Stimulated activated naive B cell treated with anti-CD40 and anti-IgM and Interleukin-4, amounts not matched to agents 10 μg/mL and 1 μg/mL and 100 μg/mL, for 72 hours (primary cell): ENCODE measurements around the gene TCF4.

Experiments used
- ATAC-seq, 2 donors: fragments of 150-1000 bp; cut with Tn5 transposase; replicated peaks; 2 replicates each; pipeline ENCODE4 v1.10.0; 2021; ENCODE audit warnings: moderate library complexity in 1 of 2
- DNase-seq: peaks from one replicate; pipeline ENCODE4 v3.0.0; 2021
- H3K27ac Mint-ChIP-seq: one replicate; pipeline ENCODE4 v1.8.0; 2022; ENCODE audit warnings: mild to moderate bottlenecking, mixed read lengths
- H3K27me3 Mint-ChIP-seq, 2 donors: one replicate each; pipeline ENCODE4 v1.8.0; 2022; ENCODE audit warnings: mixed read lengths in 2 of 2
- H3K36me3 Mint-ChIP-seq, 2 donors: one replicate each; pipeline ENCODE4 v1.8.0; 2022; ENCODE audit warnings: mixed read lengths in 2 of 2, mild to moderate bottlenecking in 1 of 2
- H3K4me1 Mint-ChIP-seq, 2 donors: one replicate each; pipeline ENCODE4 v1.8.0; 2022; ENCODE audit warnings: mixed read lengths in 2 of 2, mild to moderate bottlenecking in 1 of 2
- H3K4me3 Mint-ChIP-seq, 2 donors: one replicate each; pipeline ENCODE4 v1.8.0; 2022; ENCODE audit warnings: mild to moderate bottlenecking in 2 of 2, mixed read lengths in 2 of 2, moderate library complexity in 1 of 2
- H3K9me3 Mint-ChIP-seq, 2 donors: one replicate each; pipeline ENCODE4 v1.8.0; 2022; ENCODE audit warnings: mixed read lengths in 2 of 2, mild to moderate bottlenecking in 1 of 2

TCF4 gene

DNA sequence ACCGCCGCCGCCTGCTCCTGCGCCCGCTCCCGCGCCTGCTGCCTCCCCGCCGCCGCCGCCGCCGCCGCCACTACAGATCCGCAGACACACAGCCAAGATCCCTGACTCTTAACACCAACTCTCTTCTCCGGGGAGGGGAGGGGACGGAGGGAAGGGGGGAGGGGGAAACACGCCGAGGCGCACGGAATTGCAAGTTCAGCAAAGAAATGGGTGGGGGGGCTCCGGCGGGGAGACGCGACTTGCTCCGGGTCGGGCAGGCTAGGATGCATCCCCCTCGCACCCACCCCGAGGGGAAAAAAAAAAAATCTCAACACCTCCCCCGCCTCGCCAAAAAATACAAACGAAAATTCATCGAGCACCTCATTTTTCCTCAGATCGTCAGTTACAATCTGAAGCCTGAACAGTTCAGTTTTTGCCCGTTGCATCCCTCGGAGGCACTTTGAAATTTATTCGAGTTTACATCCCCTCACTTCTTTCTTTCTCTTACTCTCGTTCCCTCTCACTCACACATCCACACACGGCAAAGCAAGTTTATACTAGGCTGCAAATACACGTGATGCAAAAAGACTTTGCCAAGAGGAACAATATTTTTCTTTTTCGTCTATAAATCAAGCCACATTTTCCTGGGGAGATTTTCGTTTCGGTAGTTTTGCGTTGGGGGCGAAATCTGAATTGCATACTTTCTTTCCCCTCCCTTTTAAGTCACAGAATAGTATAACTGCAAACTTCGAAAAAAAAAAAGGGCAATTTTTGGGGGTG, at the start of gene TCF4:
TCF4 (minus strand) TSS at position 82 of the 759 bp plus-strand sequence. CDS start 1,076 bp downstream, outside the sequence.
- DNase-seq, result peak; percentile 12
- H3K36me3 Mint-ChIP-seq, result peaks cover 4% of the 10 kb centered on the region in 2 donors
- H3K27me3 Mint-ChIP-seq, result no peaks in the 10 kb centered on the region
- ATAC-seq, result peak; percentile 42 to 43
- H3K4me3 Mint-ChIP-seq, result peak within 1 kb of the TSS; percentile 88 to 90
- peak within 1 kb of the TSS; percentile 92 for H3K27ac Mint-ChIP-seq
- no peaks in the 10 kb centered on the region for H3K9me3 Mint-ChIP-seq
- peaks cover 9 to 33% of the 10 kb centered on the region in 2 donors for H3K4me1 Mint-ChIP-seq

DNA sequence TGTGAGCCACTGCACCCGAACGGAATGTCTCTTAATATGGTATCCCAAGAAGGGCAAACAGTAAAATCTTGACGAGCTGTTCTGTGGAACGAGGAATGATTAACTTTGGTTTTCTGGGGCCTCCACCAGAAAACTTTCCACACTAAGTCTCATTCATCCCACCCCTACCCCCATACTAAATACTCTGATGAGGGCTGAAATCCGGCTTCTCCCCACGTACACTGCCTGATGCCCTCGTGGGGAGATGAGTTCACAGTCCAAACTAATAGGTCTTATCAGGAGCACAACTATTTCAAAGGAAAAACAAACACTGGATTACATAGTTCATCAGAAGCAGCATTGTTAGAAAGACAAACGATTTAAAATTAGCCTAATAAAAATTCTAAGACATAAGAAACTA, 49.2 kb upstream of the TCF4 start:
- H3K36me3 Mint-ChIP-seq, result peaks cover 7 to 8% of the 10 kb centered on the region in 2 donors
- peaks cover 0 to 2% of the 10 kb centered on the region in 2 donors for H3K4me1 Mint-ChIP-seq
- H3K27me3 Mint-ChIP-seq, result no peaks in the 10 kb centered on the region
- no peak for DNase-seq
- no peak overlapping the region for H3K4me3 Mint-ChIP-seq
- peaks cover 6 to 17% of the 10 kb centered on the region in 2 donors for H3K9me3 Mint-ChIP-seq
- H3K27ac Mint-ChIP-seq, result no peak overlapping the region
- ATAC-seq, result no peak

DNA sequence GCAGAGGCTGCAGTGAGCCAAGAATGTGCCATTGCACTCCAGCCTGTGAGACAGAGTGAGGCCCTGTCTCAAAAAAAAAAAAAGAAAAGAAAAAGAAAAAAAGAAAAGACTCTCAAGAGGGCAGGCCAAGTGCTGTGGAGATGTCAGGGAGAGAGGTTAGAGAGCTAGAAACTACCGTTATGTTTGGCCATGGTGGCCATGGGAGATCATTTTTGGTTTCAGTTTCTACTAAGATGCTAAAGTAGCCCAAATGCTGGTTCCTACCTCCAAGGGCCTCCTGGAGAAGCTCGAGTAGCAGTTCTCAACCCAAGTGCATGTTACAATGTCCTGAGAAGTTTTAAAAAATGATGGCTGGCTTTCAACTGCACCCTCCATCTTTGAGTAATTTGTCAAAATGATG, 47.4 kb upstream of the TCF4 start:
- ATAC-seq (no peak), DNase-seq (no peak)
- Mint-ChIP-seq H3K27me3 (no peaks in the 10 kb centered on the region), H3K9me3 (peaks cover 0 to 3% of the 10 kb centered on the region in 2 donors), H3K27ac (no peak overlapping the region), H3K36me3 (no peaks in the 10 kb centered on the region), H3K4me1 (peaks cover 0 to 2% of the 10 kb centered on the region in 2 donors), H3K4me3 (no peak overlapping the region)

DNA sequence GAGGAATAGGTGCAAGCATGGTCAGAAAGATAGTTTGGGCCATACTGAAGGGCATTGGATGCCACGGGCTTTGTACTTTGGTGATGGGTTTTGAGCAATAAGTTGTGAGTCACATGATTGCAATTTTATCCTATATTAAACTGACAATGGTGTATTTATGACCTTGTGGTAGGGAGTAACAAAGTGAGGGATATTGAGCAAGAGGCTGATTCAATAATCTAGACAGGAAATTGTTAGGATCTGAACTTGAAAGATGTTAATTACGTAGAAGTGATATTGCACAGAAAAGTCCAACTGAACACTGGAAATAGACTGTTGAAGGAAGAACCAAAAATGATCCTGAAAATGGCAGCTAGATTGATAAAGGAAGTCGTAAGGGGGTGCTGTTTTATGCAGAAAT, 46.6 kb upstream of the TCF4 start:
- H3K36me3 Mint-ChIP-seq, result no peaks in the 10 kb centered on the region
- H3K9me3 Mint-ChIP-seq, result peaks cover 0 to 3% of the 10 kb centered on the region in 2 donors
- ATAC-seq (no peak), DNase-seq (no peak)
- no peak overlapping the region for H3K4me3 Mint-ChIP-seq
- H3K27me3 Mint-ChIP-seq, result no peaks in the 10 kb centered on the region
- no peak overlapping the region for H3K27ac Mint-ChIP-seq
- peaks cover 0 to 2% of the 10 kb centered on the region in 2 donors for H3K4me1 Mint-ChIP-seq

DNA sequence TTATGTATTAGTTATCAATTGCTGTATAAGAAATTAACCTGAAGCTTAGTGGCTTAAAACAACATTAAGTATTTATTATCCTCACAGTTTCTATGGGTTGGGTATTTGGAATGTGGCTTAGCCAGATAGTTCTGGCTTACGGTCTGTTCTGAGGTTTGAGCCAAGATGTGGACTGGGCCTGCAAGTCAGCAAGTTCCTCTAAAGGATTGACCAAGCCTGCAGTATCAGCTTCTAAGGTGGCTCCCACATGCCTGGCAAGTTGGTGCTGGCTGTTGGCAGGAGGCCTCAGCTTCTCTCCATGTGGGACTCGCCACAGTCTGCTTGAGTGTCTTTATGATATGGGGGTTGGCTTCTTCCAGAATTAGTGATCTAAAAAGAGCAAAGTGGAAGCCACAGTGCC, 45.0 kb upstream of the TCF4 start:
- ATAC-seq, result no peak
- Mint-ChIP-seq H3K27ac (no peak overlapping the region), H3K27me3 (no peaks in the 10 kb centered on the region), H3K9me3 (peaks cover 0 to 3% of the 10 kb centered on the region in 2 donors), H3K36me3 (no peaks in the 10 kb centered on the region), H3K4me3 (no peak overlapping the region), H3K4me1 (peaks cover 0 to 2% of the 10 kb centered on the region in 2 donors)
- DNase-seq, result no peak

DNA sequence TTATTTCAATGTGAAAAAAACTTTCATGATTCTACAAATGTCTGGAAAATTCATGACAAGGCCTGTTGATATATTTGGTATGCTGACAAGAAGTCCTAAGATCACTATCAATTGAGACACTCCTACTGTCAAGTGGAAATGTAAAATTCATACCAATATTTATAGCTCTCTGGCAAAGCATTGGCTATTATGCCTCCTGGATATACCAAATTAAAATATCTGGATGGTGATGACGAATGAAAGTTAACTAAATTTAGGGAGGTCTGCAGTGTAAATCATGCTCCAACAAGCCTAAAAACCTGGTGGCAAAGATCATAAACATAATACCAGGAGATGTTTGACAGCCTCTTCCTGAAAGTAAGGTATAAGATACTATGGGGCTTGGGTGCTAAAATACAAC, 41.1 kb upstream of the TCF4 start:
- no peaks in the 10 kb centered on the region for H3K36me3 Mint-ChIP-seq
- no peaks in the 10 kb centered on the region for H3K27me3 Mint-ChIP-seq
- ATAC-seq (no peak), DNase-seq (no peak)
- no peak overlapping the region for H3K4me3 Mint-ChIP-seq
- no peaks in the 10 kb centered on the region for H3K4me1 Mint-ChIP-seq
- no peaks in the 10 kb centered on the region for H3K9me3 Mint-ChIP-seq
- no peak overlapping the region for H3K27ac Mint-ChIP-seq

DNA sequence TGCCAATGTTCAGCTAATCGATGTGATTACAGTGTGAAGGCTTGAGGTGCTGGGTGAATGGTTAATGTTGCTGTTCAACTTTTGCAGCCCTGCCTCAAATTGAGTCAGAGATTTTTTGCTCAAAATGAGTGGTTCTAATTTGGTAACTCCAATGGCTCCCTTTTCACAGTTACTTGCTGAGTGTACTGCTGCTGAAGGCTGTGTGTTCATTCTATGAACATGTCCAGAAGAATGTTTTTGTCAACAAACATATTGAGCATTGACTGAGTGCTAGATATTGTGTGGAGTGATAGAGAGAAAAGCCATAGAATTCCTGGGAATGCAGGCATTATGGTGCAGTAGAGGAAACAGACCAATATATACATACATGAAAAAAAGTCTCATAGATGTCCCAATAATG, 39.0 kb upstream of the TCF4 start:
- no peak for ATAC-seq
- H3K4me3 Mint-ChIP-seq, result no peak overlapping the region

DNA sequence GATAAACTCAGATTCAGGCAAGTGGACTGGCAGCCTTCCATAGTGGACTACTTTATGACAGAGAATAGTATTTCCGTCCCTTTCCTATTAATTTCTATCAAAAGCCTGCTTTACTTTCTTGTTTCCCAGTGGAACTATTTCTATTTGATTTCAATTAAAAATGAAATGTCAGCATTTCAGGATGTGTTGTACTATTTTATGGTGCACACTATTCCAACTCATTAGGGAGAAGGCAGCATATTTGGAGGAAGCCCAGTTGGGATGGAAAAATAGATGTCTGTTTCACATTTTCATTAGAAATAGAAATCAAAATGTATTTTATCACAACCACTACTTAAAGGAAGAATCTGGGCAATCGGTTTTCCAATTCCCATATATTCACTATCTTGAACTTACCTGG, 37.9 kb upstream of the TCF4 start:
- H3K27me3 Mint-ChIP-seq, result no peaks in the 10 kb centered on the region
- no peaks in the 10 kb centered on the region for H3K36me3 Mint-ChIP-seq
- ATAC-seq (no peak), DNase-seq (no peak)
- H3K27ac Mint-ChIP-seq, result no peak overlapping the region
- no peaks in the 10 kb centered on the region for H3K9me3 Mint-ChIP-seq
- no peaks in the 10 kb centered on the region for H3K4me1 Mint-ChIP-seq
- H3K4me3 Mint-ChIP-seq, result no peak overlapping the region

More for the DNA sequence above, 39.0 kb upstream of the TCF4 start:
- Mint-ChIP-seq H3K9me3 (no peaks in the 10 kb centered on the region), H3K27me3 (no peaks in the 10 kb centered on the region), H3K4me1 (no peaks in the 10 kb centered on the region), H3K27ac (no peak overlapping the region), H3K36me3 (no peaks in the 10 kb centered on the region)
- DNase-seq, result no peak

DNA sequence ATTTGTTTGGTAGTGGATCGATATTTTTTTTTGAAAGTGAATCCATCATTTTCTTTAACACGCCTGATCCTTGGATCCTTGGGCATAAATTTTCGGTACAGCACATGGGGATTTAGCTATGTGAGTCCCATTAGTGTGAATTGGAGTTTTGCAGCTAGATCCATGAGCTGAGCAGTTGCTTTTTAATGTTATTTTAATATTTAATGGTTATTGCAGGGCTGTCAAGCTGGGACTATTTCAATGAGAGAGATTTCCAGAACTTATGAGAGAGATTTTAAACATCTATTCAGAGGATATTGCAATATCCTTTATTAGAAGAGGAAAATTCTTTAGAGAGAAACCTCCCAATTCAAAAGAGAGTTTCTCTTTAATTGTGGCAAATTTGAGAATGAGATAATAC, 35.6 kb upstream of the TCF4 start:
- Mint-ChIP-seq H3K9me3 (peaks cover 2 to 6% of the 10 kb centered on the region in 2 donors), H3K36me3 (no peaks in the 10 kb centered on the region), H3K27ac (no peak overlapping the region), H3K4me1 (no peaks in the 10 kb centered on the region), H3K4me3 (no peak overlapping the region), H3K27me3 (no peaks in the 10 kb centered on the region)
- ATAC-seq, result no peak
- DNase-seq, result no peak

DNA sequence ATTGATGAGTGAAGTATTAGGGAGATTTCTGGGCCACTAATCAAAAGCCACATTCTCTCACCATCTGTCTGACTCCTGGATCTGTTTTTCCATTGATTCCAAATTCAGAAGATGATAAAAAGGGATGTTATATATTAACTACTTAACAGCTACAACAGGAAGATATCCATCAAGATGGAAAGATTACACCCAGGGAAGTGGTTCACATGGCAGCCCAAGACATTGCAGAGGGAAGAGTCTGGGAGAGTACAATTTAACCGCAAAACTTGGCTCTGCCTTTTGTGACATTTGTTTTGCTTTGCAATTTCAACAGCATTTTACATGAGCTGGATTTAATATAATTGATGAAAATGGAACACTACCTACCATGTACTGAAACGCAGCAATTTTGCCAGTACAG, 22.5 kb upstream of the TCF4 start:
- ATAC-seq (no peak), DNase-seq (no peak)
- Mint-ChIP-seq H3K36me3 (no peaks in the 10 kb centered on the region), H3K4me1 (peaks cover under 1 to 3% of the 10 kb centered on the region in 2 donors), H3K27me3 (no peaks in the 10 kb centered on the region), H3K4me3 (no peak overlapping the region), H3K9me3 (peaks cover 4 to 5% of the 10 kb centered on the region in 2 donors), H3K27ac (no peak overlapping the region)

DNA sequence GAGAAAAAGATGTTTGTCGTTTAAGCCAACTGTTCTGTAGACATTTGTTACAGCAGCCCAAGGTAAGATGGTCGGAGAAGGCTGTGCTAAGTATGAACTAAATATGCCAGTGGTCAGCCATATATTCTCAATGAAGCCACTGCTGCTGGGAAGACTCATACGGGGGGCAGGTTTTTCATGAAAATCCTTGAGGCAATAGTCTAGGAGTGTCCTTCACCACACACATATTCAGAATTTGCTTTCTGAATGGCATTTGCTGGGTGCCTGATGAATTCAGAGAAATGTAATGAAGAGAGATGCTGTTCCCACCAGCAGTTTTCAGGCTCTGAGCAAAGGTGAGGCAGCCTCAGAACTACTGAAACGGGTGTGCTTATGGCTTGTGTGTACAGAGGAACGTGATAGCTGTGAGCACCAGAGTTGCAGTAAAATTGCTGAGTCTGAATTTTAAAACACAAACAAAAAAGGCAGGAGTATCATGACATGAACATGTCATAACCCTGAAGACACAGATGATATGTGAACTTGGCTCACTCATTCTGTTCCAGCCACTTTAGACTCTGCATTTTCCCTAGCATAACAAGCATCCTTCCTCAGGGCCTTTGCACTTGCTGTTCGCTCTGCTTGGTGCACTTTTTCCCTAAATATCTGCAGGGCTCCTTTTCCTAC, 21.3 kb upstream of the TCF4 start:
- H3K4me1 Mint-ChIP-seq, result peaks cover 5 to 6% of the 10 kb centered on the region in 2 donors
- H3K9me3 Mint-ChIP-seq, result peaks cover 3 to 4% of the 10 kb centered on the region in 2 donors
- DNase-seq (no peak), ATAC-seq (no peak)
- no peaks in the 10 kb centered on the region for H3K36me3 Mint-ChIP-seq
- H3K4me3 Mint-ChIP-seq, result no peak overlapping the region
- peaks cover 4 to 6% of the 10 kb centered on the region in 2 donors for H3K27me3 Mint-ChIP-seq
- H3K27ac Mint-ChIP-seq, result no peak overlapping the region

DNA sequence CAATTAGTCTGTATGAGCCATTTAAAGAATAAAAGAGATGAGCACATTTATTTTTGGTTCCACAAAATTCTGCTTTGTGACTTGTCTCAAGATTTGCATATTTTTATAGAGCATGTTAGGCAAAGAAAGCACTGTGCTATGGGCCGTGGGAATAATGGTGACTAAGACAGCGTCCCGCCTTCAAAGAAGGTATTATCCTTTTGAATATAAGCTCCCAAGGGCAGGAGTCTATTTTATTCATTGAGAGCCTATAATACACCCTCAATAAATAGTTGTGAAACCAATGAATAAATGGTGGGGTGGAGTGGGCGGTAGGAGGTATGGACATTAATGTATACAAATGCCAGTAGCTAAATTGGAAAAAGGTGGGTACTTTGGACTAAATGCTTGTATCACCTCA, 20.5 kb upstream of the TCF4 start:
- H3K9me3 Mint-ChIP-seq, result peaks cover 0 to 2% of the 10 kb centered on the region in 2 donors
- peaks cover 5 to 6% of the 10 kb centered on the region in 2 donors for H3K27me3 Mint-ChIP-seq
- H3K4me3 Mint-ChIP-seq, result no peak overlapping the region
- H3K36me3 Mint-ChIP-seq, result no peaks in the 10 kb centered on the region
- no peak overlapping the region for H3K27ac Mint-ChIP-seq
- DNase-seq (no peak), ATAC-seq (no peak)
- H3K4me1 Mint-ChIP-seq, result peaks cover 5 to 6% of the 10 kb centered on the region in 2 donors

DNA sequence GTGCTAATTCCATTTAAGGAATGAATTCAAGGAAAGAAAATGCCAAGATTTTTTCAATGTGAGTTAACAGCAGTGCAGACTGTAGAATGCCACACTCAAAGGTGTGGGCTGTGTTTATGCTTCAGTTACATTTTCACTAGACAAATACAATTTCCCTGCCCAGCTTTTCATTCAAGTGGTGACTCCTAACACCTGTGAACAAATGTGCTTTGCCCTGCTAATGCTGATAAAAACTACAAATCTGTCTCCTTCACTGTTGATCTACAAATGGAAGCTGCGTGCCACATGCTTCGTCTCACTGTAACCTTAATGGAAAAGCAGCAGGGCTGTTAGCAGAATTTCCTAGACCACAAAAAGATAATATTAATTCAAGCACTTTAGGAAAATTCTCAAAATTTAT, 19.8 kb upstream of the TCF4 start:
- H3K27ac Mint-ChIP-seq, result no peak overlapping the region
- ATAC-seq (no peak), DNase-seq (no peak)
- H3K9me3 Mint-ChIP-seq, result no peaks in the 10 kb centered on the region
- H3K27me3 Mint-ChIP-seq, result peaks cover 5 to 6% of the 10 kb centered on the region in 2 donors
- H3K36me3 Mint-ChIP-seq, result no peaks in the 10 kb centered on the region
- peaks cover 5 to 6% of the 10 kb centered on the region in 2 donors for H3K4me1 Mint-ChIP-seq
- H3K4me3 Mint-ChIP-seq, result no peak overlapping the region

DNA sequence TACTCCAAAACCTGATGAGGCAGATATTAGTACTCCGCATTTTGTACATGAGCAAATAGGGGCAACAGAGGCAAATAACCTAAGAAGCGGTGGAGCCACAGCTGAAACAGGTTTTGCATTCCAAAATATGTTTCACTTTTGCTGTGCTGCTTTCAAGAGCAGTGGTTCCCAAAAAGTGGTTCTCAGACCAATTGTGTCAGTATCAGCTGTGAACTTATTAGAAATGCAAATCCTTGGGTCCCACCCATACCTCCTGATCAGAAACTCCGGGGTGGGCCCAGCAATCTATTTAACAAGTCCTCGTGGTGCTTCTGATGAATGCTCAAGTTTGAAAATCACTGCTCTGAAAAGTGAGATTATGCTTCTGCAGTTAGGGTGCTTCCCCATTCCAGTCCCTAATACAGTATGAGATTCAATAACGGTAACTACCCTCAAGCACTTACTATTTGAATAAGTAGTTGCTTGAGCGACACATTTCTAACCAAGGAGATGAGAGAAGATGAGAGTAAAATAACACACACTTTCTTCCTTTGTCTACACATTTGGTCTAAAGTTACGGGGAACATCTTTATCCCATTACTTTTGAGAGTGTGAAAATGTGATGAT, 17.8 kb upstream of the TCF4 start:
- peaks cover 5 to 6% of the 10 kb centered on the region in 2 donors for H3K27me3 Mint-ChIP-seq
- peaks cover 5 to 6% of the 10 kb centered on the region in 2 donors for H3K4me1 Mint-ChIP-seq
- H3K36me3 Mint-ChIP-seq, result no peaks in the 10 kb centered on the region
- no peak overlapping the region for H3K27ac Mint-ChIP-seq
- DNase-seq (no peak), ATAC-seq (peak; percentile 59 to 73)
- H3K4me3 Mint-ChIP-seq, result no peak overlapping the region
- no peaks in the 10 kb centered on the region for H3K9me3 Mint-ChIP-seq

DNA sequence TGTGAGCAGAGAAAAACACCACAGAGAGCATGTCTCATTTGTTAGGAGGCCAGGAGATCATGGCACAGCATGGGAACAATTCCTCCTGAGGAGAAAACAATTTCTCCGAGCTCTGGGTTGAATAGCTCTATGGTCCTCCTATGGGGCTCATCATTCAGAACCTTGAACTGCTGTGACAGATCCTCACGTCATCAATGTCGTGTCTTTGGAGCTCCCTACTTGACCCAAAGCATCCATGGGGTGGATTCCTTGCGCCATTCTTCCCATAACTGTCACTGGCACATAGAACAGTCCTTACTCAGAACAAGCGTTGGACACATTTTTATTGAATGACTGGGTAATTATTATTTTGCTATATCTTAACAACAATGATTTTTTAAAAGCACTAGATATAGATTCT, 15.8 kb upstream of the TCF4 start:
- H3K4me3 Mint-ChIP-seq, result no peak overlapping the region

More for the DNA sequence above, 15.8 kb upstream of the TCF4 start:
- Mint-ChIP-seq H3K27ac (no peak overlapping the region), H3K4me1 (peaks cover 5 to 6% of the 10 kb centered on the region in 2 donors), H3K27me3 (peaks cover 5 to 6% of the 10 kb centered on the region in 2 donors), H3K9me3 (no peaks in the 10 kb centered on the region), H3K36me3 (no peaks in the 10 kb centered on the region)
- ATAC-seq (no peak), DNase-seq (no peak)
